SW 1271 (cell line): Measurements from ENCODE around the gene NEK1.
"Not testable (repeated sequence)": the region's sequence is repeated elsewhere in the genome, so short reads cannot be mapped to it uniquely, and the experiment has no call there.

Experiments
- DNase-seq, 2 experiments: peaks; one replicate each; lab custom pipeline; 2025; lab: John Stamatoyannopoulos, UW

The NEK1 gene

GRCh38 chr4:169601016-169601771 is 11.2 kb downstream of the NEK1 start:
- DNase-seq: no peak

DNA sequence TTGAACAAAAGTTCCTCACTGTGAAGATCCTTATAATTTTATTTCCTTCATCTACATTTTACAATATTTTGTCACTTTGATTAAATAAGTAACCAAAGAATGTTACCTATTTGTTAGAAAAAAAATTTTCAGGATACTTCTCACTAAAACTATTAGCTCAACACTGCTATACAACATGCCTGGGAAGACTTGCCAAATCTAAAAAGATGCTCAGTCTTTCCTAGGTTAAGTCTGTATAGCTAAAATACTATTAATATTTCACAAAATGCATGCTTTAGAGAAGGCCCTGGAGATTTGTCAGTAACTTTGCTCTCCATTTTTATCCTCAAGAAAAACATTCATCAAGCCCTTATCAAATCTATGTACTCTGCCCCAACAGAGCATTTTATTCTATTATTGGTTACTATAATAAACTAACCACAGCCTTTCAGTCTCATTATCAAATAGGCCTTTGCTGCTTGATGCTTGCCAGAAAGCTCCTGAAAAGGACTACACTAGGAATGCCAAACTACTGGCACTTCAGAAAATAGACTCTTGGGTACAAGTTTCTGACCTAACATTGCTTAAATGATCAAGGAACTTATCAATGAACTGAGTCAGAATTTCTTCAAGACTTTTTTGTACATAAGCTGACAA is 17.7 kb downstream of the NEK1 start:
- DNase-seq: no peak

GRCh38 chr4:169593050-169593560 is 19.3 kb downstream of the NEK1 start:
- no peak for DNase-seq

DNA sequence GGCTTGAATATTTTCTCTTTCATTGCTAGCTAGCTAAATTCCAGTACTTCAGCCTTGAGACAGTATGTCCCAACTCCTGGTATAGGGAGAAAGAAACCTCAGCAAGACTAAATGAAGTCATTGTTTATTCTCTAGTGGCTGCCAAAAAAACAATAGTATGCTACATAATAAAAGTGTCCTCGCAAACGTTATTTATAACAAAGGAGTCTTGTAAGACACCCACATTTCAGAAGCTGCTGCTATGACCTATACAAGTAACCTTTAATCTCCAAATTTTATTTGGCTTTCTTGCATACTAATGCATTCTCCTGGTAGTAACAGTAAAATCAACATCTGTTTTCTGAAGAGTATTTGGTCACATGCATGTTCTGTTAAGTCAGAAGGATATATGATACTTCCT is 28.8 kb downstream of the NEK1 start:
- no peak for DNase-seq

GRCh38 chr4:169582706-169583105 is 29.7 kb downstream of the NEK1 start:
- DNase-seq: no peak

- no peak for DNase-seq
Observed at GRCh38 chr4:169582203-169582602, 30.2 kb downstream of the NEK1 start.

GRCh38 chr4:169573889-169574288 is 38.5 kb downstream of the NEK1 start:
- DNase-seq: no peak

GRCh38 chr4:169571435-169571834 is 40.9 kb downstream of the NEK1 start:
- no peak for DNase-seq

DNA sequence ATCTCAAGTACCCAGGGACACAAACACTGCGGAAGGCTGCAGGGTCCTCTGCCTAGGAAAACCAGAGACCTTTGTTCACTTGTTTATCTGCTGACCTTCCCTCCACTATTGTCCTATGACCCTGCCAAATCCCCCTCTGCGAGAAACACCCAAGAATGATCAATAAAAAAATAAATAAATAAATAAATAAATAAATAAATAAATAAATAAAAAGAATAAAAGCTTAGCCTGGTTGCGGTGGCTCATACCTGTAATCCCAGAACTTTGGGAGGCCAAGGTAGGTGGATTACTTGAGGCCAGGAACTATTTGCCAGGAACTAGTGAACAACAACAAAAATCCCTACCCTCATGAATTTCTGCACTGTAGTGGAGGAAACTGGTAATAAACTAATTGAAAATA is 41.4 kb downstream of the NEK1 start:
- not testable (repeated sequence) for DNase-seq

GRCh38 chr4:169570266-169570665 is 42.1 kb downstream of the NEK1 start:
- not testable (repeated sequence) for DNase-seq

DNA sequence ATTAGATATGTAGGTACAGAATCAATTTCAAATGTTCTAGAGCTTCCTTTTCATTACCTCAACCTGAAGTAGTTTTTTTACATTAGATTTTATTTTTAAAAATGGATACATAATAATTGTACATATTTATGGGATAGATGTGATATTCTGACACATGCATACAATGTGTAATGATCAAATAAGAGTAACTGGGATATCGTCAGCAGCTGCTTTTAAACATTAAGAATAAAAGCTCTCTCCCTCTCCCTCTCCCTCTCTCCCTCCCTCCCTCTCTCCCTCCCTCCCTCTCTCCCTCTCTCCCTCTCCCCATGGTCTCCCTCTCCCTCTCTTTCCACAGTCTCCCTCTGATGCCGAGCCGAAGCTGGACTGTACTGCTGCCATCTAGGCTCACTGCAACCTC is 43.2 kb downstream of the NEK1 start:
- DNase-seq: not testable (repeated sequence)

DNA sequence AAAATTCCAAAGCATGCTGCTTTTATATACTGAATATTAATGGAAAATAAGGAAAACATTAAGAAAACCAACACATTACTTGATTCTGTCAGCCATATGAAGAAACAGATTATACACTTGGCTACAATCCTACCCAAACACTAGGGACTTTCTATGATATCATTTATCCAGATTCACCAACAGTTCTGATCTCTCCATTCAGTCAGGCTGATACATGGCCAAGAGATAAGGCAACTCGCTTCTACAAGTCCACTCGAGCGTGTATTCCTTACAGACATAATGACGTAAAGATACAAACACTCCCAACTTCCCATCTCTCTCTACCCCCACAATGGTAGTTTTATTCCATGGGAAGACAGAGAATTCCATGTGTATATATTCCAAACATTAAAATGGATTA is 44.5 kb downstream of the NEK1 start:
- no peak for DNase-seq

GRCh38 chr4:169566021-169566818 is 46.2 kb downstream of the NEK1 start:
- DNase-seq: peak; percentile 1 to 45

DNA sequence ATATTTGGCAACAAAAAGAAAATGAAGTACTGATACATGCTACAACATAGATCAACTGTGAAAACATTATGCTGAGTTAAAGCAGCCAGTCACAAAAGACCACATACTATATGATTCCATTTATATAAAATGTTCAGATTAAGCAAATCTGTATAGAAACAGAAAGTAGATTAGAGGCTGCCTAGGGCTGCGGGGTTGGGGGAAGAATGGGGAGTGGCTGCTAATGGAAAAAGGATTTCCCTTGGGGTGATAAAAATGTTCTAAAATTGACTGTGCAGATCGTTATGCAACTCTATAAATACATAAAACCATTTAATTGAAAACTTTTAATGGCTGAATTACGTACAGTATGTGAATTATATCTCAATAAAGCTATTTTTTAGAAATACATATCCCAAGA is 46.8 kb downstream of the NEK1 start:
- DNase-seq: no peak

GRCh38 chr4:169557061-169557636 is 55.2 kb downstream of the NEK1 start:
- no peak for DNase-seq

GRCh38 chr4:169546548-169546947 is 65.8 kb downstream of the NEK1 start:
- DNase-seq: not testable (repeated sequence)

- no peak for DNase-seq
Observed at GRCh38 chr4:169540774-169541173, 71.6 kb downstream of the NEK1 start.

DNA sequence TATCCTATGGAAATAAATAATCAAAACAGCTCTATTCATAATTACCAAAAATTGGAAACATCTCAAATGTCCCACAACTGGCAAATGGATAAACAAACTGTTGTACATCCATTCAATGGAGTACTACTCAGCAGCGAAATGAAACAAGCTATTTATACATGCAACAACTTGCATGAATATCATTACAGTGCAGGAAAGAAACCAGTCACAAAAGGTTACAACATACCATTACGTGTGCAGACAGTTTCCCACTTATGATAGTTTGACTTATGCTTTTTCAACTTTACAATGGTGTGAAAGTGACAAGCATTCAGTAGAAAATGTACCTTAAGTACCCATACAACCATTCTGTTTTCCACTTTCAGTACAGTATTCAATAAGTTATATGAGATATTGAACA is 82.3 kb downstream of the NEK1 start:
- no peak for DNase-seq

GRCh38 chr4:169523796-169524195 is 88.6 kb downstream of the NEK1 start:
- no peak for DNase-seq

DNA sequence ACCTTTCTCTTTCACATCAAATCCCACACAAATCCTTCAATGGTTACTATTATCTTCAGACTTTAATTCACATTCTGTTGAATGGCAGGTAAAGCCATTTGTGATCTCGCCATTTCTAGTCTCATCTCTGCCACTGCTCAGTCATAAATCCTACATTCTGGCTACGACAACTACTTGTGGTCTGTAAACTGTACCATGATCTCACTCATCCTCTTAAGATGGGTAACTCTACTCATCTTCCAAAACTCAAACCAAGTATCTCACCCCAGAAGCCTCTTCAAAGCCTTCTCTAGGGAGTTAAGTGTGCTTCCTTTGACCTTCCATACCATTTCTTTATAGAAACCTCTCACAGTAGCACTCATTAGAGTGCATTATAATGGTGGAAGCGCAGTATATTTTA is 101.8 kb downstream of the NEK1 start:
- no peak for DNase-seq

DNA sequence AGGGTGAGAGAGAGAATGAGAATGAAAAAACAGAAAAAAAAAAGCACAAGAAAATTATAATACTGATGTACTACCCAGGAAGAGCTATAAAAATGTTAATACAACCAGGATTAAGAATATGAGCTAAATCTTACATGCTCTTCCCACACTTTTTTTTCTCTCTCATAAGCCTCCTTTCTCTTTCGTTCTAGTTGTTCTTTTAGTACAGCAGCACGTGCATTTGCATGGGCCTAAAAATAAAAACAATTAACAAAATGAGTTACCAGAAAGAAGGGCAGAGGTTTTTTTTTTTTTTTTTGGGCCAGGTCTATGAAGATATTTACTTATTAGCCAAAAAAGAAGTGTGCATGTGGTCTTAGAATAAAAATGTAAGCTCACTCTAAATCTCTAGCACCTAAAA is 105.5 kb downstream of the NEK1 start:
- no peak for DNase-seq

DNA sequence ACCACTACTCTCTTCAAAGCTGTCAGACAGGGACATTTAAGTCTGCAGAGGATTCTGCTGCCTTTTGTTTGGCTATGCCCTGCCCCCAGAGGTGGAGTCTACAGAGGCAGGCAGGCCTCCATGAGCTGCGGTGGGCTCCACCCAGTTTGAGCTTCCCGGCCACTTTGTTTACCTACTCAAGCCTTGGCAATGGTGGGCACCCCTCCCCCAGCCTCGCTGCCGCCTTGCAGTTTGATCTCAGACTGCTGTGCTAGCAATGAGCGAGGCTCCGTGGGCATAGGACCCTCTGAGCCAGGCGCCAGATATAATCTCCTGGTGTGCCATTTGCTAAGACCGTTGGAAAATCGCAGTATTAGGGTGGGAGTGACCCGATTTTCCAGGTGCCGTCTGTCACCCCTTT is 112.5 kb downstream of the NEK1 start:
- DNase-seq: not testable (repeated sequence)
